Activated CD4-positive, alpha-beta T cell treated with anti-CD3 and anti-CD28 coated beads, Interleukin-2, amount 10 ng/mL, durations not matched to agents 24 days and 14 days (primary cell): ENCODE measurements around the gene TBC1D5. TPM values are rescaled to one million over a fixed set of nuclear protein-coding genes. Genes with fewer than 3 reads are reported as not detected.

Source experiments
- DNase-seq: peaks from one replicate; pipeline ENCODE4 v3.0.0; 2022
- H3K27ac Mint-ChIP-seq: one replicate; pipeline ENCODE4 v1.8.0; 2022; ENCODE audit warnings: mild to moderate bottlenecking, mixed read lengths
- H3K27me3 Mint-ChIP-seq: one replicate; pipeline ENCODE4 v1.8.0; 2022; ENCODE audit warnings: mixed read lengths
- H3K36me3 Mint-ChIP-seq: one replicate; pipeline ENCODE4 v1.8.0; 2022; ENCODE audit warnings: low read depth, mild to moderate bottlenecking, mixed read lengths
- H3K4me1 Mint-ChIP-seq: one replicate; pipeline ENCODE4 v1.8.0; 2021; ENCODE audit warnings: mixed read lengths
- H3K4me3 Mint-ChIP-seq: one replicate; pipeline ENCODE4 v1.8.0; 2022; ENCODE audit warnings: mild to moderate bottlenecking, moderate library complexity, mixed read lengths
- H3K9me3 Mint-ChIP-seq: one replicate; pipeline ENCODE4 v1.8.0; 2021; ENCODE audit warnings: mixed read lengths
- intact Hi-C: fragments of 100-400 bp; cut with micrococcal nuclease; formaldehyde crosslinking; loops from one replicate; pipeline ENCODE4 v1.15.1; 2023
- total RNA-seq: library from RNA; stranded (reverse); gene quantifications from 2 replicates; pipeline ENCODE4 v1.2.3, GENCODE V29; 2022

Gene TBC1D5
- total RNA-seq, 1 donor from 2014 or later, result 38.5 TPM

DNA sequence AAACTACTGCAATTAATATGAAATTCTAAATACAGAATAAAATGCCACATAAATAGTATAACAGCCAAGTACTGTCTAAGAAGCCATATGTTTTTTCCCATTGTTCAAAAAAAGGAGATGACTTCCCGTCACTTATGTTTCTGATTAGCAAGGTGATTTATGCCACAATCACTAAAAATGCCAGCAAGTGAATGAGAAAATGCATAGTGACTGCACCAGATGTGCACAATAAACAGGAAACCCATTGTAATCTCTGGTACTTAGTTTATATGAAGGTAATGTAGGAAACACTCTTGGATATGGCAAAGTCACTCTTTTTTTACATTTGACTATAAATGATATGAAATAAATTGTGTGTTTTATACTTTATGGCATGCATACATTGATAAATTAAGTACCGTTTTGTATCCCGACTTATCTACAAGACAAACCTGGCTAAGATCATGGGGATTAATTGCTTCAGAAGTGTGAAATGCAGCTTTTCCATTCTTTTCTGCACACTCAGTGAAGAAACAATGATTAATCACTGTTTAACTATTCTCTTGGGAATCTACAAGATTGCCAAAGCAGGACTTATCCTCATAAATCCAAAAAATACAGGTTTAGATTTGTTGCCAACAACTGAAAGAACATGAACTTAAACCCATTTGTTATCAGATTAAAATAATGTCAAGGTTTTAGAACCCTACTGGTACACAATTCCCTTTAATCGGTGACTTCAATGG is 164.5 kb downstream of the TBC1D5 start:
- Mint-ChIP-seq H3K4me1 (peaks cover 11% of the 10 kb centered on the region), H3K36me3 (peaks cover 6% of the 10 kb centered on the region), H3K27me3 (no peaks in the 10 kb centered on the region), H3K4me3 (no peak overlapping the region), H3K9me3 (no peaks in the 10 kb centered on the region), H3K27ac (no peak overlapping the region)
- intact Hi-C loops, result loop anchor here (5.0 kb wide), 1 partner anchor 99 kb away; no protein-coding TSS in a partner anchor
- no peak for DNase-seq

DNA sequence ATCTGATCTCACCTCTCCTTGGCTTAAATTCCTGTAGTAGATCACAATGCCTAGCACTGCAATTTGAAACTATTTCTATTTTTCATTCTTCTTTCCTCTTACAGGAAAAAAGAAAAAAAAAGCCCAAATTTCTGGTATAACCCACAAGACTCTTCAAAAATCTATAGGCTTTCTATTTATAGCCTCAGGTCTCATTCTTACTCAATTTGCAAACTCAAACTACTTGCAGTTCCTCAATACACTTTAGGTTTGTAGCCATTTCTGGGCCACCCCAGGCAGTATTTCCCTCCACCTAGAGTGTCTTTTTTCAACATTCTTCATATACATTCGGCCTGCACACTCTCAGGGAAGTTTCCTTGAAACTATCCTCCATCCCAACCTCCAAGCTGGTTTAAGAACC is 169.0 kb downstream of the TBC1D5 start:
- no peak overlapping the region for H3K27ac Mint-ChIP-seq
- H3K4me3 Mint-ChIP-seq, result no peak overlapping the region
- peaks cover 9% of the 10 kb centered on the region for H3K4me1 Mint-ChIP-seq
- H3K9me3 Mint-ChIP-seq, result no peaks in the 10 kb centered on the region
- H3K36me3 Mint-ChIP-seq, result peaks cover 4% of the 10 kb centered on the region
- DNase-seq, result no peak
- H3K27me3 Mint-ChIP-seq, result no peaks in the 10 kb centered on the region
- intact Hi-C loops, result no loop called here

DNA sequence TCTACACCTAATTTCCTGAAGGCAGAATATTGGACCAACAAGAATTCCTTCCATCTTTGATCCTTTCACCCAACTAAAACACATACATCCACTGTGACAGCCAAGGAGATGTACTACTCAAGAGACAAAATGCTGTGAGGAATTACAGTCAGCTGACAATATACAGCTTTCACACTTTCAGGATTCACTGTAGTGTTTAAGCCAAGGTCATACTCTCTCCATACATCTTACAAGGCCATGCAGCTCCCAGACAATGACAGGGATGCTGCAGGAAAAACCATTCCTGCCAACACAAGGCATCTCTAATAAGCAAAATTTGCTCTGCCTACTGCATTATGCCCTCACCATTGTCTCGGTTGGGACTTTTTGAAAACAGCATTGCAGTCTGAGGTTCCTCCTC is 170.7 kb downstream of the TBC1D5 start:
- H3K36me3 Mint-ChIP-seq, result peaks cover 4% of the 10 kb centered on the region
- H3K27me3 Mint-ChIP-seq, result no peaks in the 10 kb centered on the region
- H3K4me1 Mint-ChIP-seq, result peaks cover 9% of the 10 kb centered on the region
- intact Hi-C loops, result no loop called here
- no peak overlapping the region for H3K27ac Mint-ChIP-seq
- H3K4me3 Mint-ChIP-seq, result no peak overlapping the region
- no peaks in the 10 kb centered on the region for H3K9me3 Mint-ChIP-seq
- DNase-seq, result no peak

DNA sequence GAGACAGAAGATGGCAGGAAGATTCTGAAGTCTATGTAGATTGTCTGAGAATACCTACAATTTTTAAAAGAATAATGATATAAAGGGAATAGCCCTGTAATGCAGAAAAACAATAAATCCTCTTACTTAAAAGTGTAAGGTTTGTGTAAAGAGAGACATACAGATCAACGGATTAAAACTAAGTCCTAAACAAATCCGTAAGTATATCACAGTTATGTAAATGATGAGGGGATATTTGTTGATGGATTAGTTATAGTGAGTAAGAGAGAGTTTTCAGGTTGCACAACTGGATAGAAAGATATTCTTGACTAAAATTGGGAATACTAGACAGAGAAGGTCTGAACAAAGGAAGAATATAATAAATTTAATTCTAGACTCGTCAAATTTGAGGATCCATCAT is 179.6 kb downstream of the TBC1D5 start:
- Mint-ChIP-seq H3K4me1 (no peaks in the 10 kb centered on the region), H3K27ac (no peak overlapping the region), H3K27me3 (no peaks in the 10 kb centered on the region), H3K4me3 (no peak overlapping the region), H3K36me3 (no peaks in the 10 kb centered on the region), H3K9me3 (no peaks in the 10 kb centered on the region)
- no peak for DNase-seq
- intact Hi-C loops, result no loop called here

DNA sequence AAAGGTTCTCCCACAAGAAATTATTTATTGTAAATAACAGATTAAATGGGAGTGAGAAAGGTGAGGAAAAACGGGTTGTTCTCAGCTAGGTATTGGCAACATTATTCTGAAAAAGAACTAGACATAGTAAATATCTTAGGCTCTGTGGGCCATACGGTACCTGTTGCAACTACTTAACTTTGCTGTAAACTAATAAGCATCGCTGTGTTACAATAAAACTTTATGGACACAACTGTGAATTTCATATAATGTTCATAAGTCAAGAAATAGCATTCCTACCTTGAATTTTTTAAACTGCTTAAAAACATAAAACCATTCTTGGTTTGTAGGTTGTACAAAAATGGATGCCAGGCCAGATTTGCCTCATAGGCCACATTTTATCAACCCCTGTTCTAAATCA is 183.9 kb downstream of the TBC1D5 start:
- intact Hi-C loops, result no loop called here
- no peaks in the 10 kb centered on the region for H3K4me1 Mint-ChIP-seq
- DNase-seq, result no peak

DNA sequence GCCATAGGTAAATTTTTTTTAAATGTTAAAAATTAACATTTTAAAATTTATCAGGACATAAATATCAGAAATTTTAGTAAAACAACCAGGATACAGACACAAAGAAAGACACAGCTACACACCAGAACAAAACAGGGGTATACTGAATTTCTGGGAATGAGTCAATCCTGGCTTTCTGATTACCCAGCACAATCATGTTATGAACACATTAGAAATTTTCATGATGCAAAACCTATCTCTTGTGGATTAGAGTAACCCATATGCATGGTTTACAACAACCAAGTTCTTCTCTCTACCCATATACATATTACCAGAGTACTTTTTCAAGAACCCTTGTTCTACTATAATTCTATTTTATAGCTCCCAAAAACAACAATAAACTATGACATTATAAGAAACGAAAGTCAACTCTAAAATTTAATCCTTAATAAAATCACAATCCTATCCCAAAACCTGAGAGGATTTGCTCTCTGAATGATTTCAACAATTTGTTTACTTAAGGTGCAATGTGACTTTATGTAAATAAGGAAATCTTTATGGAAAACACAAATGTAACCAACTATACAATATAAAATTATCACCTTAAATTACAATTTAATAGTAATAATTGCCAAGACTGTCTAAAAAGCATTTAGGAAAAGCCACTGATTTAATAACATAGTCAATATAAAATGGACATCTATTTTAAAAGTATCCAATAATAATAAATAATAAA is 184.5 kb downstream of the TBC1D5 start:
- H3K36me3 Mint-ChIP-seq, result no peaks in the 10 kb centered on the region
- H3K27ac Mint-ChIP-seq, result no peak overlapping the region
- intact Hi-C loops, result no loop called here
- no peaks in the 10 kb centered on the region for H3K27me3 Mint-ChIP-seq
- no peaks in the 10 kb centered on the region for H3K9me3 Mint-ChIP-seq
- H3K4me1 Mint-ChIP-seq, result no peaks in the 10 kb centered on the region
- no peak for DNase-seq
- H3K4me3 Mint-ChIP-seq, result no peak overlapping the region

More for the DNA sequence above, 183.9 kb downstream of the TBC1D5 start:
- Mint-ChIP-seq H3K9me3 (no peaks in the 10 kb centered on the region), H3K36me3 (no peaks in the 10 kb centered on the region), H3K4me3 (no peak overlapping the region), H3K27me3 (no peaks in the 10 kb centered on the region), H3K27ac (no peak overlapping the region)

DNA sequence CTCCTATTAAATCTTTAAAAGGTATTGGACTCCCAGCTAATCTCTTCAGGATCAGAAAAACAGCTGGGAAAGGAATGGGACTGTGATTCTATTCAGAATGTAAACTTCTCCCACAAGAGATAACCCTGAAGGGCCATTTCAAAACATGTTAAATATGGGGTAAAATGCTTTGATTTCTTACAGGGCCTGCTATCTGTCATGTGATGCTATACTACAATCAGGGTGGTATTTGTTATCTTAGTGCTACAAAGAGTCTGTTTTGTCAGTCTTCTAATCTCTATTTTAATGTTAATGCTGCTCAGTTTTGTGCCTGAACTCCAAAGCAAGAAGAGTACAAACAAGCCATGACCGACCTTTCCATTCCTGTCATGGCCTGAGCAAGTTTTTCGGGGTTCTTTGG is 186.9 kb downstream of the TBC1D5 start:
- Mint-ChIP-seq H3K4me1 (no peaks in the 10 kb centered on the region), H3K27ac (no peak overlapping the region), H3K36me3 (no peaks in the 10 kb centered on the region), H3K27me3 (no peaks in the 10 kb centered on the region), H3K4me3 (no peak overlapping the region), H3K9me3 (no peaks in the 10 kb centered on the region)
- DNase-seq, result no peak
- intact Hi-C loops, result no loop called here

DNA sequence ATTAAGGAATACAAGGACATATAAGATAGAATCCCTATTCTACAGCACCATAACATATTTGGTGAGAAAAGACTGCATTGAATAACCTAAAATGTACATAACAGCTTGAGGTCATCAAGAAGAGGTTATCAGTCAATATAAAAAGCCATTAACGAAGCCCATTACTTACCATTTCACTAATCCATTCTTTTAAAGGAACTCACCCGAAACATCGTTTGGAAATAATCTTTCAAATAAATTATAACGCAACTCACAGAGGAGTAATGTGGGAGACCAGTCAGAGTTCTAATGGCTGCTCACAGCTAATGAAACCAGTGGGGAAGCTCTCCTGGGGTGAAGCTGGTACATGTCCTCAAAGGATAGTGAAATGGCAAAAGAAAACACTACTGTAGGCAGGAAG is 188.4 kb downstream of the TBC1D5 start:
- Mint-ChIP-seq H3K36me3 (no peaks in the 10 kb centered on the region), H3K4me1 (no peaks in the 10 kb centered on the region), H3K4me3 (no peak overlapping the region), H3K9me3 (no peaks in the 10 kb centered on the region), H3K27me3 (no peaks in the 10 kb centered on the region), H3K27ac (no peak overlapping the region)
- intact Hi-C loops, result no loop called here
- DNase-seq, result no peak

DNA sequence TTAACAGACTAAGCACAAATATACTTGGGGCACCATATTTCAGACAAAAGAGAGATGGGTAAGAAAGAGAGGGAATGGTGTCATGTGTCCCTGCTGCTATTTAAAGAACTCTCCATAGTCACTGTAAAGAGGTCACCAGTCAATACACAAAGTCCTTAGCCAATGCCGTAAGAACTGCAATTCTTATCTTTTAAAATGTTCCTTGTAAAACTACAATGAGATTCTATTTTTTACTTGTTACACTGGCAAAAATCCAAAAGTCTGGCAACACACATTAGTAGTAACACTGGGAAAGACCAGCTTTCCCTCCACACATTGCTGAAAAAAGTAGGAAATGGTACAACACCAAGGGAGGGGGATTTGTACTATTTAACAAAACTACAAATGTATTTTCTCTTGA is 189.4 kb downstream of the TBC1D5 start:
- Mint-ChIP-seq H3K27me3 (no peaks in the 10 kb centered on the region), H3K9me3 (no peaks in the 10 kb centered on the region), H3K36me3 (no peaks in the 10 kb centered on the region), H3K4me1 (no peaks in the 10 kb centered on the region), H3K4me3 (no peak overlapping the region), H3K27ac (no peak overlapping the region)
- no peak for DNase-seq
- intact Hi-C loops, result no loop called here

DNA sequence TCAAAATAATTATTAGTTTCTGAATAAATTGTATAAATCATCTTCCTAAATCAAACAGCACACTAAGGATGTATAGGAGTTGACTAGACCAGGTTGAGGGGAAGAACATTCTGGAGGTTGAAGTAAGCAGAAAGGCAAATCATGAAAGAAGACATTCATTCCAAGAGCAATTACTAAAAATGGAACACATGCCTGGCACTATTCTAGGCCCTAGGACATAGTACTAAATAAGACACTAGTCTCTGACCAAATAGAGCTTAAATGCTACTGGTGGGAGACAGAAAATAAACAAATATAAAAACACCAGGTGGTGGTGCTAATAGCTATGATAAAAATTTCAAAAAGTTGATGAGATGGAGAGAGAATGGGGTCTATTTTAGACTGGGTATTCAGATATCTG is 190.1 kb downstream of the TBC1D5 start:
- no peak for DNase-seq
- Mint-ChIP-seq H3K27ac (no peak overlapping the region), H3K4me1 (no peaks in the 10 kb centered on the region), H3K9me3 (no peaks in the 10 kb centered on the region), H3K27me3 (no peaks in the 10 kb centered on the region), H3K4me3 (no peak overlapping the region), H3K36me3 (no peaks in the 10 kb centered on the region)
- intact Hi-C loops, result no loop called here

DNA sequence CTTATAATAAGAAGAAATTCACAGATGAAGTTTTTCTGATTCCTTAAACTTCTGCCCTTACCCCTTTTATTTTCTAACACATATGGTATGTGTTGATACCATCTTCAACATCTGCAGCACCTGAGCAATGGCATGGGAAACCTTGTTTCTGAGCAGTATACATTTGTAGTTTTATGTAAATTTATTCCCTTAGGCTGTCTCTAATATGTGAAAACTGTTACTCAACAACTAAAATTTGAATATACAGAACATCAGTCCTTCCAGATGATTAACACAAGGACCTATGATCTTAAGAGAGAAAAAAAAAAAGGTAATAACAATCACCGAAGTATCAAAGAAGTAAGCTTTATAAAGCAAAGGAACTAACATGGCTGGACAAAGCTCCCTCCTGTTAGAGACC is 190.5 kb downstream of the TBC1D5 start:
- Mint-ChIP-seq H3K9me3 (no peaks in the 10 kb centered on the region), H3K4me3 (no peak overlapping the region), H3K27ac (no peak overlapping the region), H3K36me3 (no peaks in the 10 kb centered on the region), H3K27me3 (no peaks in the 10 kb centered on the region), H3K4me1 (no peaks in the 10 kb centered on the region)
- DNase-seq, result no peak
- intact Hi-C loops, result no loop called here

DNA sequence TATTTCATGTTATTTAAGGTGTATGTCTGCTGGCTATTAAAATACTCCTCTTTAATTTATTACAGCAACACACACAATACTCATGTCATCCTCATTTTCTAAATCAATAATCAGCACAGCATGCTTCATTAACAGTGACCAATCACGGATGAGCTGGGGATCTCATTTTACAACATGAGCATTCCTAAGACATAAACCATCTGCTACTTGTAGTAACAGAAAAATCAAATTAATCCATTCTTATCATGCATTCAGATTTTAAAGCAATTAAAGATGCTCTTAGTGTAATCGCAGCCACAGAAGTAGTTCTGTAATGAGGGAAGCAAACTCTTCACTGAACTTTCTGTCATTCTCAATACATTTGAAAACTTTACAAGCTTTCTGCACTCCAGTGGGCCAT is 191.1 kb downstream of the TBC1D5 start:
- DNase-seq, result no peak
- Mint-ChIP-seq H3K36me3 (no peaks in the 10 kb centered on the region), H3K27ac (no peak overlapping the region), H3K27me3 (no peaks in the 10 kb centered on the region), H3K4me3 (no peak overlapping the region), H3K9me3 (no peaks in the 10 kb centered on the region), H3K4me1 (no peaks in the 10 kb centered on the region)
- intact Hi-C loops, result no loop called here

DNA sequence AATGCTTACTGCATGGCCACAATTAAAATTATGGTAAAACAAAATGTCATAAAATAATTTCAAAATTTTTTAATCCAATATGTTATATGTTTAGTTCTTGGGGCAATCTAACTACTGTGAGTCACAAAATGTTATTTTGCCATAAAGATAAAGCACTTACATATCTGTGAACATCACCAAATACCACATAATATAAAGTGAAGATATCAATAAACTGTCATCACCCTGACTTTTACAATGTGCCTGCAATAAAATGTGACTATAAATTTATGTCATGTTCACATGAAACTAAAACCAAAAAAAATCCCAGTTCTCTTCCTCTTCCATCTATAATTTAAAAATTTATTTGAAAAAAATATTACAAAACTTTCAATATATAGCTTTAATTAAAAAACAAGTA is 191.8 kb downstream of the TBC1D5 start:
- no peak for DNase-seq
- Mint-ChIP-seq H3K4me3 (no peak overlapping the region), H3K36me3 (no peaks in the 10 kb centered on the region), H3K27ac (no peak overlapping the region), H3K4me1 (no peaks in the 10 kb centered on the region), H3K27me3 (no peaks in the 10 kb centered on the region), H3K9me3 (no peaks in the 10 kb centered on the region)
- intact Hi-C loops, result no loop called here

DNA sequence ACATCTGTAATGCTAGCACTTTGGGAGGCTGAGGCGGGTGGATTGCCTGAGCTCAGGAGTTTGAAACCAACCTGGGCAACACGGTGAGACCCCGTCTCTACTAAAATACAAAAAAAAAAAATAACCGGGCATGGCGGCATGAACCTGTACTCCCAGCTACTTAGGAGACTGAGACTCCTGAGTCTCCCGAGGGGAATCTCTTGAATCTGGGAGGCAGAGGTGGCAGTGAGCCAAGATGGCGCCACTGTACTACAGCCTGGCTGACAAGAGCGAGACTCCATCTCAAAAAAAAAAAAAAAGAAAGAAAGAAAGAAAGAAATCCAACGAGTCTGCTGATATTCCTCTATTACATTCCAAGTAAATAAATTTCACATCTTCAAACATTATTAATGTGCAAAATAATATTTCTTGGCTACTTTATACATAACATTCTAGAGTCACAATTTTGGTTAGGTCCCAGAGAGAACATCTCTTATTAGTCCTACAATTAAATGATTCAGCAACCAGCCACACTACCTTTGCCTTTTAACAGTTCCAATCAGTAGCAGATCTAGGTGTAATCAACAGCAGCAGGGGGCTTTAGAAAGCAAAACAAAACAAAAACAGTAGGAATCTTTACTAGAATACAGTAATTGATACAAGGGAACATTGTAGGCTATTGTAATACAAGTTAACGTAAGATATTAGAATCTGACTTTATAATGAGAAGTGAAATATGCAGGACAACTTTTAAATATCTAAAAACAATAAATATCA is 195.8 kb downstream of the TBC1D5 start:
- Mint-ChIP-seq H3K9me3 (no peaks in the 10 kb centered on the region), H3K27ac (no peak overlapping the region), H3K36me3 (peaks cover 4% of the 10 kb centered on the region), H3K4me1 (no peaks in the 10 kb centered on the region), H3K4me3 (no peak overlapping the region), H3K27me3 (no peaks in the 10 kb centered on the region)
- no peak for DNase-seq
- intact Hi-C loops, result loop anchor here (10.0 kb wide), 1 partner anchor 298 kb away; no protein-coding TSS in a partner anchor
